Measurements from ENCODE around the gene CCDC7.
"Not testable (repeated sequence)": the region's sequence is repeated elsewhere in the genome, so short reads cannot be mapped to it uniquely, and the experiment has no call there.

CCDC7 gene

DNA sequence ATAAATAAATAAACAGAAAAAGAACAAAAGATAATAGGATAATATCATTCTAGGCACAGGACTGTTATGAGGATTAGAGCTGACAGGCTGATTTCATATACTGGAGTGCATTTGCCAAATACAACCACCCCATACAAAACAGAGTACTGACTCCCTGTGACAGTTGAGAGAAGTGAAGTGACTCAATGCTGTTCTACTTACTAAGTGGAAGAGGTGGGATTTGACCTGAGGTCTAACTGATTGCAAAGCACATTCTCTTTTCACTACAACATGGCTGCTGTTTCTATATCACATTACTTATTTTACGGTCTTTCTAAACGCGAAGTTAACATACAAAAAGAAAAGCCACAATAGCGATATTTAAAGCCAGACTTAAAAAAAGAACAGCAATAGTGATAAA is 460.7 kb downstream of the CCDC7 start:
- ATAC-seq, result no peak
- no peak for TF ChIP-seq RARB (CRISPR knock-in tag; IDR thresholded peaks at IDR 0.05)

DNA sequence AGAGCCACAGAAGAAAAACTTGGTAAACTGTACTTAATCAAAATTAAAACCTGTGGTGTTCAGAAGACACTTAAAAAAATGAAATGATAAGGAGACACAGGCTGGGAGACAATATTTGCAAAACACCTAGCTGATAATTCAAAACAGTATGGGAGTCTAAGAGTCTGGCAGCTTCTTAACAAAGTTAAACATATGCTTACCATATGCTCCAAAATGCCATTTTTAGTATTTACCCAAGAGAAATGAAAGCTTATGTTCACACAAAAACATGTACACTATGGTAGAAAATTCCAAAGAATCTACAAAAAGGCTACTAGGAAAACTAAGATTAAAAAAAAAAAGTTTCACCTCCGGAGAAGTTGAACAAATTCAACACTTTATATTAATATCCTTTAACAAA is 463.5 kb downstream of the CCDC7 start:
- ATAC-seq, result no peak
- TF ChIP-seq ZFP30 (CRISPR knock-in tag; IDR thresholded peaks at IDR 0.05) (no peak), ZNF8 (CRISPR knock-in tag; IDR thresholded peaks at IDR 0.05) (no peak), TCF4 (CRISPR knock-in tag; IDR thresholded peaks at IDR 0.05; ENCODE audit: borderline replicate concordance) (0 out of 2 replicates have a peak, but pooled peaks have one; percentile 31), ZNF70 (CRISPR knock-in tag; IDR thresholded peaks at IDR 0.05) (peak; percentile 47; the same call in 1 of the 2 replicates)

DNA sequence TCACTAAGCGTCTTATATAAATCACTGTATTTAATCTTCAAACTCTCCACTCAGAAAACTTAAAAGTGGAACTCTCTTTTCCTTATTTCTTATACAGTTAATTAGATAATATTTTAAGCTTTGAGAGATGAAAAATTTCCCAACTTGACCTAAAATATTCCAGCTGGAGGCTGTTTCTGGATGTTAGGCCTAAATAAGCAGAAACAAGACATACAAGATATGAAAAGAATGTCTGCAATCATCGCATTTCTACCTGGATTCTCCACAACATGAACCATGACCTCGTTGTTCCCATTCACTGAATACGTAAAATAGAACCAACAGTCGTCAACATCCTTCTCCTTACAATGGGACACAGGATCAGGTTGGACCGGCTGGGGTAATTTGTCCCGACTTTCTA is 464.0 kb downstream of the CCDC7 start:
- not testable (repeated sequence) for ATAC-seq

DNA sequence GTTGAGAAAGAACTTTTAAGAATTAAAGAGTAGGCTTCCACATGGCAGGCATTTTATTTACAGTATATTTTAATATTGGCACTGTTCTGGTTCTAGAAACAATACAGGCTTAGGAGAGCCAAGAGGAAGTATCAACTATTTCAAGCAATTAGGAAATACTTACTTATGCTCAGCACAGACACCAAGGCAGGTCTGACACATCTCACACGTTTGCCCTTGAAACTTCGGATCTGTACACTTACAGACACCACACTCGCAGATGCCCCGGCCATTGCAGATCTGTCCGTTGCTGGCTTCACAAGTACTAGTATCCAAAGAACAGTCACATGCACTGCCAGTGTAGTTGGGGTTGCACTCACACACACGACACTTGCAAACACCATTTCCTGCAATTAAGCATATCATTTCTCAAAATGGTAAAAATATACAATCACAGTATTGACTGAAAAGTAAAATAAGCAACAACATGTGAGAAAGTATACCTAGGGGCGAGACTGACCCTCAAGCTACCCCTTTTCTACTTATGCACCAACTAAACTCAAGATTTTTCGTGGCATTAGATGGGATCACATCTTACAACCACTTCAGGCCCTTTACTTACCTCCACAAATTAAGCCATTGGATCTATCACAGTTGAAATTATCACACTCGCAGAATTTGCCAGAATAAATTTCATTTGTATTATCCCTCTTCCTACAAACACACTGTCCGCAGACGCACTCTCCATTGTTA is 465.5 kb downstream of the CCDC7 start:
- ATAC-seq, result no peak
- TF ChIP-seq ZNF70 (CRISPR knock-in tag; IDR thresholded peaks at IDR 0.05) (no peak), ZNF8 (CRISPR knock-in tag; IDR thresholded peaks at IDR 0.05) (no peak), RARB (CRISPR knock-in tag; IDR thresholded peaks at IDR 0.05) (no peak), GLIS3 (CRISPR knock-in tag; IDR thresholded peaks at IDR 0.05) (no peak), OSR1 (CRISPR knock-in tag; IDR thresholded peaks at IDR 0.05) (no peak), CSDC2 (CRISPR knock-in tag; IDR thresholded peaks at IDR 0.05) (no peak), ZFP30 (CRISPR knock-in tag; IDR thresholded peaks at IDR 0.05) (no peak), BACH2 (CRISPR knock-in tag; IDR thresholded peaks at IDR 0.05; ENCODE audit: borderline replicate concordance) (no peak), TCF4 (CRISPR knock-in tag; IDR thresholded peaks at IDR 0.05; ENCODE audit: borderline replicate concordance) (no peak), ISL1 (CRISPR knock-in tag; IDR thresholded peaks at IDR 0.05) (no peak), TOX (CRISPR knock-in tag; IDR thresholded peaks at IDR 0.05; ENCODE audit: borderline replicate concordance) (no peak), ESRRG (CRISPR knock-in tag; IDR thresholded peaks at IDR 0.05) (no peak), ZFP3 (CRISPR knock-in tag; IDR thresholded peaks at IDR 0.05) (no peak), SNAI2 (CRISPR knock-in tag; IDR thresholded peaks at IDR 0.05) (no peak), ZNF565 (CRISPR knock-in tag; conservative IDR thresholded peaks at IDR 0.05; ENCODE audit: low read depth) (no peak), ZC3H10 (CRISPR knock-in tag; IDR thresholded peaks at IDR 0.05) (no peak)
- TF ChIP-seq, protein P1, sequence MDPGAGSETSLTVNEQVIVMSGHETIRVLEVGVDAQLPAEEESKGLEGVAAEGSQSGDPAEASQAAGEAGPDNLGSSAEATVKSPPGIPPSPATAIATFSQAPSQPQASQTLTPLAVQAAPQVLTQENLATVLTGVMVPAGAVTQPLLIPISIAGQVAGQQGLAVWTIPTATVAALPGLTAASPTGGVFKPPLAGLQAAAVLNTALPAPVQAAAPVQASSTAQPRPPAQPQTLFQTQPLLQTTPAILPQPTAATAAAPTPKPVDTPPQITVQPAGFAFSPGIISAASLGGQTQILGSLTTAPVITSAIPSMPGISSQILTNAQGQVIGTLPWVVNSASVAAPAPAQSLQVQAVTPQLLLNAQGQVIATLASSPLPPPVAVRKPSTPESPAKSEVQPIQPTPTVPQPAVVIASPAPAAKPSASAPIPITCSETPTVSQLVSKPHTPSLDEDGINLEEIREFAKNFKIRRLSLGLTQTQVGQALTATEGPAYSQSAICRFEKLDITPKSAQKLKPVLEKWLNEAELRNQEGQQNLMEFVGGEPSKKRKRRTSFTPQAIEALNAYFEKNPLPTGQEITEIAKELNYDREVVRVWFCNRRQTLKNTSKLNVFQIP (CRISPR knock-in tag; IDR thresholded peaks at IDR 0.05; ENCODE audit: borderline replicate concordance, low read depth), result no peak
- TF ChIP-seq, protein P2, sequence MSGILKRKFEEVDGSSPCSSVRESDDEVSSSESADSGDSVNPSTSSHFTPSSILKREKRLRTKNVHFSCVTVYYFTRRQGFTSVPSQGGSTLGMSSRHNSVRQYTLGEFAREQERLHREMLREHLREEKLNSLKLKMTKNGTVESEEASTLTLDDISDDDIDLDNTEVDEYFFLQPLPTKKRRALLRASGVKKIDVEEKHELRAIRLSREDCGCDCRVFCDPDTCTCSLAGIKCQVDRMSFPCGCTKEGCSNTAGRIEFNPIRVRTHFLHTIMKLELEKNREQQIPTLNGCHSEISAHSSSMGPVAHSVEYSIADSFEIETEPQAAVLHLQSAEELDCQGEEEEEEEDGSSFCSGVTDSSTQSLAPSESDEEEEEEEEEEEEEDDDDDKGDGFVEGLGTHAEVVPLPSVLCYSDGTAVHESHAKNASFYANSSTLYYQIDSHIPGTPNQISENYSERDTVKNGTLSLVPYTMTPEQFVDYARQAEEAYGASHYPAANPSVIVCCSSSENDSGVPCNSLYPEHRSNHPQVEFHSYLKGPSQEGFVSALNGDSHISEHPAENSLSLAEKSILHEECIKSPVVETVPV (CRISPR knock-in tag; IDR thresholded peaks at IDR 0.05), result no peak
- TF ChIP-seq, protein P3, sequence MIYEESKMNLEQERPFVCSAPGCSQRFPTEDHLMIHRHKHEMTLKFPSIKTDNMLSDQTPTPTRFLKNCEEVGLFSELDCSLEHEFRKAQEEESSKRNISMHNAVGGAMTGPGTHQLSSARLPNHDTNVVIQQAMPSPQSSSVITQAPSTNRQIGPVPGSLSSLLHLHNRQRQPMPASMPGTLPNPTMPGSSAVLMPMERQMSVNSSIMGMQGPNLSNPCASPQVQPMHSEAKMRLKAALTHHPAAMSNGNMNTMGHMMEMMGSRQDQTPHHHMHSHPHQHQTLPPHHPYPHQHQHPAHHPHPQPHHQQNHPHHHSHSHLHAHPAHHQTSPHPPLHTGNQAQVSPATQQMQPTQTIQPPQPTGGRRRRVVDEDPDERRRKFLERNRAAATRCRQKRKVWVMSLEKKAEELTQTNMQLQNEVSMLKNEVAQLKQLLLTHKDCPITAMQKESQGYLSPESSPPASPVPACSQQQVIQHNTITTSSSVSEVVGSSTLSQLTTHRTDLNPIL (CRISPR knock-in tag; IDR thresholded peaks at IDR 0.05; ENCODE audit: low read depth), result no peak
- TF ChIP-seq, protein P4, sequence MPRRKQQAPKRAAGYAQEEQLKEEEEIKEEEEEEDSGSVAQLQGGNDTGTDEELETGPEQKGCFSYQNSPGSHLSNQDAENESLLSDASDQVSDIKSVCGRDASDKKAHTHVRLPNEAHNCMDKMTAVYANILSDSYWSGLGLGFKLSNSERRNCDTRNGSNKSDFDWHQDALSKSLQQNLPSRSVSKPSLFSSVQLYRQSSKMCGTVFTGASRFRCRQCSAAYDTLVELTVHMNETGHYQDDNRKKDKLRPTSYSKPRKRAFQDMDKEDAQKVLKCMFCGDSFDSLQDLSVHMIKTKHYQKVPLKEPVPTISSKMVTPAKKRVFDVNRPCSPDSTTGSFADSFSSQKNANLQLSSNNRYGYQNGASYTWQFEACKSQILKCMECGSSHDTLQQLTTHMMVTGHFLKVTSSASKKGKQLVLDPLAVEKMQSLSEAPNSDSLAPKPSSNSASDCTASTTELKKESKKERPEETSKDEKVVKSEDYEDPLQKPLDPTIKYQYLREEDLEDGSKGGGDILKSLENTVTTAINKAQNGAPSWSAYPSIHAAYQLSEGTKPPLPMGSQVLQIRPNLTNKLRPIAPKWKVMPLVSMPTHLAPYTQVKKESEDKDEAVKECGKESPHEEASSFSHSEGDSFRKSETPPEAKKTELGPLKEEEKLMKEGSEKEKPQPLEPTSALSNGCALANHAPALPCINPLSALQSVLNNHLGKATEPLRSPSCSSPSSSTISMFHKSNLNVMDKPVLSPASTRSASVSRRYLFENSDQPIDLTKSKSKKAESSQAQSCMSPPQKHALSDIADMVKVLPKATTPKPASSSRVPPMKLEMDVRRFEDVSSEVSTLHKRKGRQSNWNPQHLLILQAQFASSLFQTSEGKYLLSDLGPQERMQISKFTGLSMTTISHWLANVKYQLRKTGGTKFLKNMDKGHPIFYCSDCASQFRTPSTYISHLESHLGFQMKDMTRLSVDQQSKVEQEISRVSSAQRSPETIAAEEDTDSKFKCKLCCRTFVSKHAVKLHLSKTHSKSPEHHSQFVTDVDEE (CRISPR knock-in tag; IDR thresholded peaks at IDR 0.05), result no peak

DNA sequence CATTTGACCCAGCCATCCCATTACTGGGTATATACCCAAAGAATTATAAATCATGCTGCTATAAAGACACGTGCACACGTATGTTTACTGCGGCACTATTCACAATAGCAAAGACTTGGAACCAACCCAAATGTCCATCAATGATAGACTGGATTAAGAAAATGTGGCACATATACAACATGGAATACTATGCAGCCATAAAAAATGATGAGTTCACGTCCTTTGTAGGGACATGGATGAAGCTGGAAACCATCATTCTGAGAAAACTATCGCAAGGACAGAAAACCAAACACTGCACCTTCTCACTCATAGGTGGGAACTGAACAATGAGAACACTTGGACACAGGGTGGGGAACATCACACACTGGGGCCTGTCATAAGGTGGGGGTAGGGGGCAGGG is 471.9 kb downstream of the CCDC7 start:
- ATAC-seq, result not testable (repeated sequence)
